ENCODE results near the gene PROM2. TPM values are rescaled to one million over a fixed set of nuclear protein-coding genes. Genes with fewer than 3 reads are reported as not detected.

Gene PROM2
- polyA plus RNA-seq, 3 donors from 2014 or later = not detected

DNA sequence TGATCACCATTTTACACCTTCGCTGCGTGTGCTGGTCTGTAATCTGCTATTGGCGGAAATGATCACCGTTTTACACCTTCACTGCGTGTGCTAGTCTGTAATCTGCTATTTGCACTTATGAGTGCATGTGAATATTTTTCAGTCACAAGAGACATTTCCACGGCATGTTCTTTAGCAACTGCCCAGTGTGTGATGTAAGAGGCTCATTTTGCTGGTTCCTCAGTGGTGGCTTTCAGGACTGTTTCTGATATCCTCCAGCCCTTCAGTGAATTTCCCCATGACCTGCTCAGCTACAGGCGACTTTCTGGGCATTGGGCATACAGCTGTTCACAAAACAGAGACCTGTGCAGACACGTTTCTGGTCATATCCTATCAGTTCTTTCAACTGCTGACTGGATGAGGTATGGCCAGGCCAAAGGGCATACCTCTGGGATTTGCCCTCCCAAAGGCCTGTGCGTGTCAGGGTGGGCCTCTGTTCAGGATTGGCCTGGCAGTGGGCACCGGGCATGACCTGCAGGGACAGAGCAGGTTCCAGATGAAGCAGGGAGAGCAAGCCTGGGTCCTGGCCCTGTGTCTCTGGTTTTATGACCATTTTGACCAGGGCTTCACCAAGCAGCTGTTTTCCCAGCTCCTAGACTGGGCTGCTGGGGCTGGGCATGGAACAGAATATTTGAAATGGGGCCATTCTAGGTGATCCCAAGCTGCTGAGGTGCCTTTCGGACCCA, 521 bp upstream of the PROM2 start:
- no peak overlapping the region for H3K4me3 Mint-ChIP-seq
- H3K36me3 Mint-ChIP-seq = no peaks in the 10 kb centered on the region
- H3K27ac Mint-ChIP-seq = no peak overlapping the region
- H3K27me3 Mint-ChIP-seq (ENCODE audit: low read depth in 3 of 3) = no peaks in the 10 kb centered on the region
- DNase-seq = no peak
- no peaks in the 10 kb centered on the region for H3K4me1 Mint-ChIP-seq
- H3K9me3 Mint-ChIP-seq = peaks cover 0 to 2% (median 0%) of the 10 kb centered on the region in 6 donors

- Mint-ChIP-seq H3K36me3 (no peaks in the 10 kb centered on the region), H3K27me3 (ENCODE audit: low read depth in 3 of 3) (no peaks in the 10 kb centered on the region), H3K27ac (no peak overlapping the region), H3K4me3 (no peak overlapping the region), H3K9me3 (peaks cover 0 to 2% (median 0%) of the 10 kb centered on the region in 6 donors), H3K4me1 (no peaks in the 10 kb centered on the region)
- no peak for DNase-seq
Measured at GRCh38 chr2:95275151-95275515, 884 bp downstream of the PROM2 start.

DNA sequence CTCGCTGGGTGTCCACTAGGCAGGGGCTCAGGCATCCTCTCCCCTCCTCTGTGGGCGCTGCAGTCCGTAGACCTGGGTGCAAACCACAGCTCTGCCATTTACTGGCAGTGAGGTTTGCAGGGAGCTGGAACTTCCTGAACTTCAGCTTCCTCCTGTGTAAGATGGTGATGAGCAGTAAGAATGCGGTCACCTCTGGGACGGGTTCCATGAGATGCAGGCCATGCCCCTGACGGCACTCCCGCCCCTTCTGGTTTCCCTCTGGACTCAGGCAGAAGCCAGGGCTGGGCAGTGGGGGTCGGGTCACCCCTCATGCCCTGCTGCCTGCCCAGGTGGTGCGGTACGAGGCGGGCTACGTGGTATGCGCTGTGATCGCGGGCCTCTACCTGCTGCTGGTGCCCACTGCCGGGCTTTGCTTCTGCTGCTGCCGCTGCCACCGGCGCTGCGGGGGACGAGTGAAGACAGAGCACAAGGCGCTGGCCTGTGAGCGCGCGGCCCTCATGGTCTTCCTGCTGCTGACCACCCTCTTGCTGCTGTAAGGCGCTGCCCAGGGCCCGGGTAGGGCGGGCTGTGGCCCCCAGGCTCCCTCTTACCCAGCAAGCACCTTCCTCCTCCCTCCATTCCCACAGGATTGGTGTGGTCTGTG, 1.5 kb downstream of the PROM2 start:
- H3K36me3 Mint-ChIP-seq = no peaks in the 10 kb centered on the region
- H3K27ac Mint-ChIP-seq = no peak overlapping the region

GRCh38 chr2:95276244-95276887, 2.1 kb downstream of the PROM2 start:
- Mint-ChIP-seq H3K4me1 (no peaks in the 10 kb centered on the region), H3K9me3 (peaks cover 0 to 2% (median 0%) of the 10 kb centered on the region in 6 donors), H3K27me3 (ENCODE audit: low read depth in 3 of 3) (no peaks in the 10 kb centered on the region), H3K27ac (no peak overlapping the region), H3K36me3 (no peaks in the 10 kb centered on the region), H3K4me3 (no peak overlapping the region)
- DNase-seq = no peak

More for the DNA sequence above, 1.5 kb downstream of the PROM2 start:
- Mint-ChIP-seq H3K9me3 (peaks cover 0 to 2% (median 0%) of the 10 kb centered on the region in 6 donors), H3K4me1 (no peaks in the 10 kb centered on the region), H3K4me3 (no peak overlapping the region), H3K27me3 (ENCODE audit: low read depth in 3 of 3) (no peaks in the 10 kb centered on the region)
- DNase-seq = no peak

DNA sequence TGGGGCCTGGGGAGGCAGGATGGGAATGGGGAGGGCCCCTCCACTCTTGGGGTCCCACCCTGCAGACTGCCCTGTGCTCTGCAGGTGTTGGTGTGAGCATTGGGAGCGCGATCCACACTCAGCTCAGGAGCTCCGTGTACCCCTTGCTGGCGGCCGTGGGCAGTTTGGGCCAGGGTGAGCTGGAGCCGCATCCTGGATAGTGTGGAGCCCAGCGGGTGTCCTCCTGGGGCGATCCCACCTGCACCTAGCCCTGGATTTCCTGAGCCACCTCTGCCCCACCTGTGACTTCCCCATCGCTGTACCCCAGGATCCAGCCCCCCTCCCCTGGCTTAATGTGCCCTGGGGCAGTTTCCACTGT, 2.6 kb downstream of the PROM2 start:
- Mint-ChIP-seq H3K4me1 (no peaks in the 10 kb centered on the region), H3K4me3 (no peak overlapping the region), H3K27ac (no peak overlapping the region), H3K9me3 (peaks cover 0 to 2% (median 0%) of the 10 kb centered on the region in 6 donors), H3K27me3 (ENCODE audit: low read depth in 3 of 3) (no peaks in the 10 kb centered on the region), H3K36me3 (no peaks in the 10 kb centered on the region)
- DNase-seq = no peak

DNA sequence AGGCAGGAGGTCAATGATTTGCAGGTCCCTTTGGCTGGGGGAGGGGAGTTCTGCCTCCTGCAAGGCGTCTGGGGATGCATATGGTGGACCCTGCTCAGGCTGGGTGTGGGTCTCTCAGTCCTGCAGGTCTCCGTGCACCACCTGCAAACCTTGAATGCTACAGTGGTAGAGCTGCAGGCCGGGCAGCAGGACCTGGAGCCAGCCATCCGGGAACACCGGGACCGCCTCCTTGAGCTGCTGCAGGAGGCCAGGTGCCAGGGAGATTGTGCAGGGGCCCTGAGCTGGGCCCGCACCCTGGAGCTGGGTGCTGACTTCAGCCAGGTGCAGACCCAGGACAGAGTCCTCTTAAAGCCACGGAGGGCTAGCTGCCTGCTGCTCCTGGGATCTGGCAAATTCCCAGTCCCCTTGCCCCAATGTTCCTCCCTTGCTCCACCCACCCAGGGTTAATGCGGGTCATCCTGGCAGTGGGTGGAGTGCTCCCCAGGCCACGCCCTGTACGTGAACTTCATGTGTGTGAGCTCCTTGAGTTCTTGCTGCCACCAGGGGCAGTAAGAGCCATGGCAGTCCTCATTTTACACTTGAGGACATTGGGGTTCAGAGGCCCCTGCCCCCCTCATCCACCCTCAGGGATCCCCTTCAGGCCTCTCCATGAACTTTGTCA, 3.1 kb downstream of the PROM2 start:
- Mint-ChIP-seq H3K4me3 (no peak overlapping the region), H3K4me1 (no peaks in the 10 kb centered on the region), H3K36me3 (no peaks in the 10 kb centered on the region), H3K9me3 (peaks cover 0 to 2% (median 0%) of the 10 kb centered on the region in 6 donors), H3K27ac (no peak overlapping the region), H3K27me3 (ENCODE audit: low read depth in 3 of 3) (no peaks in the 10 kb centered on the region)
- no peak for DNase-seq

DNA sequence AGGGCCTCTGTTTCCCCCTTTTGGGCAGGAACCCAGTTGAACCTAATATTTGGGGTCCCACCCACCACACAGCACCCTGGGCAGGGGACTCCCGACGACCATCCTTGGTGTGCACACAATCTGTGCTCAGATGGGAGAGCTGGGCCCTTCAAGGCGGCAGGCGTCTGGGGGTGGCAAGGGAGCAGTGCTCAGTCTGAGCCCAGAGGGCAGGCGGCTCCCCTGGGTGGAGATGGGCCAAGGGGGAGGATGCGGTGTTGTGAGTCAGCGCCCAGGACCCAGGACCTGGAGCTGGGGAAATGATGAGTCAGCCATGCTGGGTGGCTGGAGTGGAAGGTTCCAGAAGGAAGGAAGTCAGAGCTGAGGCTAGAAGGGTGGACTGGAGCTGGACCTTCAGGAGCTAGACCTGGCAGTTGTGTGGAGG, 3.8 kb downstream of the PROM2 start:
- Mint-ChIP-seq H3K9me3 (no peaks in the 10 kb centered on the region), H3K27ac (no peak overlapping the region), H3K27me3 (ENCODE audit: low read depth in 3 of 3) (no peaks in the 10 kb centered on the region), H3K4me3 (no peak overlapping the region), H3K36me3 (no peaks in the 10 kb centered on the region), H3K4me1 (no peaks in the 10 kb centered on the region)
- DNase-seq = no peak

DNA sequence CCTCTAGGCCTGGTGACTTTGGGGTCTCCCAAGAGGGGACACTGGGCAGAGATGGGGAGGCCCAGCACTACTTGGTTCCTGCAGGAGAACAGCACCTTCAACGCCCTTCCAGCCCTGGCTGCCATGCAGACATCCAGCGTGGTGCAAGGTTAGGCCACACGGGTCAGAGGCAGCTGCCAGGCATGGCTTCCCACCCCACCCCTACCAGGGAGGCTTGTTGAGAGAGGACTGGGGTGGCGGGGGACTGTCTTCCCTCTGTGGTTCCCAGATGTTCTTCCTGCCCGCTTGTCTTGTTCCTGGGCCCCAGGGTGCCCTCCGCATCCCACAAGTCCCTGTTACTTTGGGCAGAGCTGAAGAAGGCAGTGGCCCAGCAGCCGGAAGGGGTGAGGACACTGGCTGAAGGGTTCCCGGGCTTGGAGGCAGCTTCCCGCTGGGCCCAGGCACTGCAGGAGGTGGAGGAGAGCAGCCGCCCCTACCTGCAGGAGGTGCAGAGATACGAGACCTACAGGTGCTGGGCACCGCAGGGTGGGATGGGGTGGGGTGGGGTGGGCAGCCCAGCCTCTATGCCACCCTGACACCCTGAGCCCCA, 4.5 kb downstream of the PROM2 start:
- Mint-ChIP-seq H3K4me1 (no peaks in the 10 kb centered on the region), H3K9me3 (no peaks in the 10 kb centered on the region), H3K27ac (no peak overlapping the region), H3K36me3 (no peaks in the 10 kb centered on the region), H3K4me3 (no peak overlapping the region), H3K27me3 (ENCODE audit: low read depth in 3 of 3) (no peaks in the 10 kb centered on the region)
- DNase-seq = no peak

GRCh38 chr2:95279435-95280035, 5.3 kb downstream of the PROM2 start:
- H3K4me3 Mint-ChIP-seq = no peak overlapping the region
- H3K27ac Mint-ChIP-seq = no peak overlapping the region
- DNase-seq = no peak
- H3K27me3 Mint-ChIP-seq (ENCODE audit: low read depth in 3 of 3) = no peaks in the 10 kb centered on the region
- no peaks in the 10 kb centered on the region for H3K36me3 Mint-ChIP-seq
- H3K4me1 Mint-ChIP-seq = no peaks in the 10 kb centered on the region
- no peaks in the 10 kb centered on the region for H3K9me3 Mint-ChIP-seq

DNA sequence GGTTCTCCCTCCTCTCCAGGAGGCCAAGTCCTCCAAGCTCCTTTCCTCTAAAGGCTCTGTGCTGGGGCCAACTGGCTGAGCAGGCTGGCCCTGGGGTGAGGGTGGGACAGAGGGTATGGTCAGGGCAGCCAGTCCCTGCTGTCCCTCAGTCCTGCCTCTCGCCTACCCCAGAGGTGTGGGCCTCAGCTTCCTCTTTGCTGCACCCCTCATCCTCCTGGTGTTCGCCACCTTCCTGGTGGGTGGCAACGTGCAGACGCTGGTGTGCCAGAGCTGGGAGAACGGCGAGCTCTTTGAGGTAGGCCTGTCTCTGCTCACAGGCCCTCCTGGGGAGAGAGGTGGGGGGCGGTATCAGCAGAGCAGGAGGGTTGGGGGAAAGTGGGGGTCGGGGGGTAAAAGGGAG, 6.8 kb downstream of the PROM2 start:
- H3K36me3 Mint-ChIP-seq = no peaks in the 10 kb centered on the region
- no peaks in the 10 kb centered on the region for H3K9me3 Mint-ChIP-seq
- no peak overlapping the region for H3K27ac Mint-ChIP-seq

DNA sequence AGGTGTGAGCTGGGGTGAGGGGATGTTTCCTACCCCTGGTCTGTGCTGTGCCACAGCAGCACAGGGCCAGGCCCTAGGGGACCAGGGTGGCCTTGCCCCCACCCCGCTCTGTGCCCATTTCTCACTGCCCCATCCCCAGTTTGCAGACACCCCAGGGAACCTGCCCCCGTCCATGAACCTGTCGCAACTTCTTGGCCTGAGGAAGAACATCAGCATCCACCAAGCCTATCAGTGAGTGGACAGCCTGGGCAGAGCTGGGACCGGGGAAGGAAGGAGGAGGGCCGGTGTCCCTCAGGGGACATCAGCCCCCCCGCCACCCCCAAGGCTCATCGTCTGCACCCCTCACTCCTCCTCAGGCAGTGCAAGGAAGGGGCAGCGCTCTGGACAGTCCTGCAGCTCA, 7.5 kb downstream of the PROM2 start:
- peaks cover 0 to 2% (median 0%) of the 10 kb centered on the region in 3 donors for H3K27me3 Mint-ChIP-seq (ENCODE audit: low read depth in 3 of 3)
- H3K27ac Mint-ChIP-seq = no peak overlapping the region
- no peaks in the 10 kb centered on the region for H3K4me1 Mint-ChIP-seq
- DNase-seq = no peak
- H3K9me3 Mint-ChIP-seq = no peaks in the 10 kb centered on the region
- no peak overlapping the region for H3K4me3 Mint-ChIP-seq
- H3K36me3 Mint-ChIP-seq = no peaks in the 10 kb centered on the region

More for the DNA sequence above, 6.8 kb downstream of the PROM2 start:
- no peak overlapping the region for H3K4me3 Mint-ChIP-seq
- no peaks in the 10 kb centered on the region for H3K4me1 Mint-ChIP-seq
- H3K27me3 Mint-ChIP-seq (ENCODE audit: low read depth in 3 of 3) = peaks cover 0 to 1% (median 0%) of the 10 kb centered on the region in 3 donors
- DNase-seq = no peak

DNA sequence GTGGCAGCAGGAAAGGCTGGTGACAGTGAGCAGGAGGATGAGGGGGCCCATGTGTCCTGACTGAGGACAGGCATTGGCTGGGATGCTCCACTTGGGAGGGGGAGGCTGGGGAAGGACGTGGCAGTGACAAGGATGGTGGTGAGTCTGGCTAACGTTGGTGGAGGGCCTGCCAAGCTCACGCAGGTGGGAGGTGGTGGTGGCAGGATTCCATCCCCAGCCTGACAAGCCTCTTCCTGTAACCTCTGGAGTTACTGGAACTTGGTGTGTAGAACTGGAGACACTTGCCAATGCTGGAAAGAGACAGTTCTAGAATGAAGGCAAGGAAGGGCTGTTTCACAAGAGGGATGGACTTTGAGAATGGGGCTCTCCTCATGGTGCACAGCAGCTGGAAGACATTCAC, 8.2 kb downstream of the PROM2 start:
- DNase-seq = no peak
- Mint-ChIP-seq H3K4me1 (no peaks in the 10 kb centered on the region), H3K4me3 (no peak overlapping the region), H3K36me3 (no peaks in the 10 kb centered on the region), H3K27ac (no peak overlapping the region), H3K9me3 (no peaks in the 10 kb centered on the region), H3K27me3 (ENCODE audit: low read depth in 3 of 3) (peaks cover 0 to 5% (median 0%) of the 10 kb centered on the region in 3 donors)

- no peak for DNase-seq
- Mint-ChIP-seq H3K4me3 (no peak overlapping the region), H3K9me3 (no peaks in the 10 kb centered on the region), H3K27ac (no peak overlapping the region), H3K4me1 (no peaks in the 10 kb centered on the region), H3K27me3 (ENCODE audit: low read depth in 3 of 3) (peaks cover 0 to 5% (median 0%) of the 10 kb centered on the region in 3 donors), H3K36me3 (no peaks in the 10 kb centered on the region)
Measured at GRCh38 chr2:95283562-95283961, 9.3 kb downstream of the PROM2 start.
